SJSA1 (cell line): Measurements from ENCODE around the gene RETREG1. TPM values are rescaled to one million over a fixed set of nuclear protein-coding genes. Genes with fewer than 3 reads are reported as not detected.

Source experiments
- DNase-seq, 2 experiments: peaks; one replicate each; pipeline ENCODE4 v3.0.0-alpha.2; 2015 to 2020; ENCODE audit warnings: low spot score in 2 of 2, low read depth in 1 of 2
- H3K27ac ChIP-seq: fragments of 250-450 bp; sonication (Bioruptor Pico); 2 replicates; pipeline ENCODE4 v1.5.1; 2020; ENCODE audit warnings: mild to moderate bottlenecking, moderate library complexity
- H3K27me3 ChIP-seq: fragments of 250-450 bp; sonication (Bioruptor Pico); replicated peaks from 2 replicates; pipeline ENCODE4 v1.5.1; 2020; ENCODE audit warnings: mild to moderate bottlenecking, moderate library complexity
- H3K36me3 ChIP-seq: fragments of 250-450 bp; sonication (Bioruptor Pico); 2 replicates; pipeline ENCODE4 v1.5.1; 2020; ENCODE audit warnings: mild to moderate bottlenecking
- H3K4me1 ChIP-seq: fragments of 250-450 bp; sonication (Bioruptor Pico); replicated peaks from 2 replicates; pipeline ENCODE4 v1.6.1; 2021; ENCODE audit warnings: mild to moderate bottlenecking
- H3K4me3 ChIP-seq: fragments of 250-450 bp; sonication (Bioruptor Pico); 2 replicates; pipeline ENCODE4 v1.5.1; 2020; ENCODE audit warnings: mild to moderate bottlenecking
- H3K9me3 ChIP-seq: fragments of 250-450 bp; sonication (Bioruptor Pico); replicated peaks from 2 replicates; pipeline ENCODE4 v1.5.1; 2020; ENCODE audit warnings: mild to moderate bottlenecking
- total RNA-seq: library from RNA; depleted of rRNA; stranded (reverse); fragments of >200 nt; shearing (Covaris generic); gene quantifications from 2 replicates; pipeline ENCODE4 v1.2.3, GENCODE V29; 2014

The RETREG1 gene
- total RNA-seq, 1 experiment from 2014 or later = 0.26 TPM

DNA sequence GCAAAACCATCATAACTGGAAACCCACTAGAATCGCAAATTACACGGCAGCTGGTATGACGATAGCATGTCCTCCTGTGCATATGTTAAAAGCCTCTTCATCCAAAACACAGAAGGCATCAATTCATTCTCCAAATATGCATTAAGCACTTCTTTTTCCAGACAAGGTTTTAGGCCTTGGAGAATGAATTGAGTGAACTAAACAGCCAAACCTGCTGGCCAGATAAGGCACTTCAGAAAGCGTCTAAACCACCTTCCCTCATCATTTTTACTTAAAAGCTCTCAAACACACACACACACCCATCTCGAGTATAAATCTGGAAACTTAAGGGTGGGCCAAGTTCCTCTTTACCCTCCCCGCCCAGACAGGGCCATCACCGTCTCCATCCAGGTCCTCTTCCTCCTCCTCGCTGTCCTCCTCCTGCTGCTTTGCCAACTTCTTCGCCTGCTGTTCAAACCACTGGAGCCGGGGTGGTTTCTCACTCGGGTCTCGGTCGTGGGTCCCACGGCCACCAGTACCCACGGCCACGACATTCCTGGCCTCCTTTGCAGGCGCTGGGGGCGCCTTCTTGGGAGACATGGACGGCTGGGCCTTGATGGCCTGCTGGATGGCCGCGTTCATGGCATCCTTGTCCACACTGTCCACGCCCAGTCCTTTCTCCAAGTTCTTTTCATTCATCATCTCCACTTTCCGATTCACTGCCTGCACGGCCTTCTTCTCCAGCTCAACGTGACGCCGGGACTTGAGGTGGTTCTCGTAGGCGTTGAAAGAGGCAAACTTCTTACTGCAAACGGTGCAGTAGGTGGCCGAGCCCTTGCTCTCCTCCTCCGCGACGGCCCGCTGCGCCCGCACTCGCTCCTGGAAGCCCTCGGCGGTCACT, 151.9 kb downstream of the RETREG1 start:
- peaks cover 57% of the 10 kb centered on the region for H3K36me3 ChIP-seq
- H3K27ac ChIP-seq = peak overlapping the region; percentile 48; the same call in 1 of the 2 replicates
- H3K27me3 ChIP-seq = no peaks in the 10 kb centered on the region
- peak overlapping the region; percentile 78 for H3K4me3 ChIP-seq
- H3K9me3 ChIP-seq = no peaks in the 10 kb centered on the region
- no peak for DNase-seq
- H3K4me1 ChIP-seq = peaks cover 42% of the 10 kb centered on the region

DNA sequence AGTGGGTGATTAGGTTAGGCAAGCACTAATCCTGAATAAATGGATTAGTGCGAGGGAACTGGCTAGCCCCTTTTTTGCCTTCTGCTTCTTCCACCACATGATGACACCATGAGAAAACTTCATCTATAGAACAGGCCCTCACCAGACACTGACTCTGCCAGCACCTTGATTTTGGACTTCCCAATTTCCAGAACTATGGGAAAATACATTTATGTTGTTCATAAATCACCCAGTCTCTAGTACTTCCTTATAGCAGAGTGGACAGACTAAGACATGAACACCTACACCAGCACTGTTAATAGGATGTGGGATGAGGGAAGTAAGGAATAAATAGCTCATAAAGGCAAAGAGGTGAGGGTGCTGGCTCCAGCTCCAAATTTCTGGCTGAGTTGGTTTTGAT, 152.6 kb downstream of the RETREG1 start:
- Histone ChIP-seq H3K4me3 (peak overlapping the region; percentile 78), H3K4me1 (peaks cover 42% of the 10 kb centered on the region), H3K36me3 (peaks cover 64% of the 10 kb centered on the region), H3K27ac (no peak overlapping the region), H3K9me3 (no peaks in the 10 kb centered on the region), H3K27me3 (no peaks in the 10 kb centered on the region)
- DNase-seq = no peak

DNA sequence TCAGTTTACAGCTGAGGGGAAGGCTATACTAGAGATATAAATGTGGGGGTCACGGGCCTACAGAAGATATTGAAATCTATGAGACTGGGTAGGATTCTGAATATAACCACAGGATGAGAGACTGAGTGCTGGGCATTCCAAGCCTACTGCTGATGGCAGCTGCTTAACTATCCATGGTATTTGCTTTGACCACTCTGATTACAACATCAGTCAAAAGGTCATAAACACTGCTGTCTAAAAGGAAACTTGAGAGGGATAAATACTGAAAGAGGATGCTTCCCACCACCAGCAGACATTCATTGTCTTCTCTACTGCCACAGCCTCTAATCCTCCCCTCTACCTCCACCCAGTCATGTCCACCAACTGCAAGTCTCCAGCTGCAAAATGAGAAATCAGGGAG, 155.0 kb downstream of the RETREG1 start:
- DNase-seq = peak in 1 of 2 experiments; percentile 68
- H3K4me1 ChIP-seq = peaks cover 30% of the 10 kb centered on the region
- H3K9me3 ChIP-seq = no peaks in the 10 kb centered on the region
- peak overlapping the region; percentile 10 for H3K27ac ChIP-seq
- H3K36me3 ChIP-seq = peaks cover 88% of the 10 kb centered on the region
- no peak overlapping the region for H3K4me3 ChIP-seq
- no peaks in the 10 kb centered on the region for H3K27me3 ChIP-seq

DNA sequence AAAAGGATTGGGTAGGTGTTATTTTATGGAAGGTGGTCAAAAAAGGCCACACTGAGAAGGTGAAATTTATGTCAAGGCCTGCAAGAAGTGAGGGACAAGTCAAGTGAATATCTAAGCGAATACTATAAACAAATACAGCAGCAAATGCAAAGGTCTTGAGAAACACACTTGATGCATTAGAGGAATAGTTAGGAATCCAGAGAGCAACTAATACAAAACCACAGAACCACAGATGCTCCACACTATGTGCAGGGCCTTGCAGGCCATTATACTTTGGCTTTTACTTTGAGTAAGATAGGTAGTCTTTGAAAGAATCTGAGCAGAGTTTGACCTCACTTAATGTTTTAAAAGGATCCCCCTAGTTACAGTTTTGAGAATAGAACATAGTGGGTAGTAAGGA, 155.8 kb downstream of the RETREG1 start:
- DNase-seq = no peak
- Histone ChIP-seq H3K9me3 (no peaks in the 10 kb centered on the region), H3K27me3 (no peaks in the 10 kb centered on the region), H3K4me1 (peaks cover 32% of the 10 kb centered on the region), H3K36me3 (peaks cover 96% of the 10 kb centered on the region), H3K4me3 (no peak overlapping the region), H3K27ac (peak overlapping the region; percentile 10)

DNA sequence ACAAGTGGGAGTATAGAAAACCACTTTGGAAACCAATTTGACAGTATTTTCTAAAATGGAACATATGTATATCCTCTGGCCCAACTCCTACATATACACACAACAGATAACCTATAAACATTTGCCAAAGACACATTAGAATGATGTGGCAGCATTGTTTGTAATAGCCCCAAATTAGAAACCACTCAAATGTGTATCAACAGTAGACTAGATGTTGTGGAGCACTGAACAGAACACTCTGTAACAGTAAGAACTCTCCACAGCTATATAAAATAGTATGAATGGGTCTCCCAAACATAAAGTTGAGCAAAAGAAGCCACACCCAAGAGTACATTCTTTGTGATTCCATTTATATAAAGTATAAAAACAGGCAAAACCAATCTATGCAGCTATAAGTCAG, 157.3 kb downstream of the RETREG1 start:
- Histone ChIP-seq H3K36me3 (peaks cover 97% of the 10 kb centered on the region), H3K9me3 (no peaks in the 10 kb centered on the region), H3K4me3 (no peak overlapping the region), H3K27ac (no peak overlapping the region), H3K27me3 (no peaks in the 10 kb centered on the region), H3K4me1 (peaks cover 36% of the 10 kb centered on the region)
- no peak for DNase-seq

DNA sequence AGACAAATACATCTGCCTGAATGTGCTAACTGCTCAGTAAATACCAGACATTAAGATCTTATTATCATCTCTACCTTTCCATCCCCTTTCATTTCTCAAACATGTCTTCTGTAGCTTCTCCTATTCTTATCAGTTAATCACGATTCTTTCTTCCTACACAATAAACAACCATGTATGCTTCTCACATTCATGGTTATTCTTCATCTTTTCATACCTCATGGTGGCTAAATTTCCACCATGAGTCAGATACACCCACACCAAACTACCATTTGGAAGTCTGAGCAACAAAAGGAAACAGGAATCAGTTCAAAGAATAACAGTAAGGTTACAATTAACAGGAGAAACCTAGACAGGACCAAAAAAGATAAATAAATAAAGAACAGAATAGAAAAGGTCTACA, 158.9 kb downstream of the RETREG1 start:
- Histone ChIP-seq H3K27me3 (no peaks in the 10 kb centered on the region), H3K9me3 (no peaks in the 10 kb centered on the region), H3K4me1 (peaks cover 28% of the 10 kb centered on the region), H3K36me3 (peaks cover 92% of the 10 kb centered on the region), H3K27ac (no peak overlapping the region), H3K4me3 (no peak overlapping the region)
- DNase-seq = no peak

DNA sequence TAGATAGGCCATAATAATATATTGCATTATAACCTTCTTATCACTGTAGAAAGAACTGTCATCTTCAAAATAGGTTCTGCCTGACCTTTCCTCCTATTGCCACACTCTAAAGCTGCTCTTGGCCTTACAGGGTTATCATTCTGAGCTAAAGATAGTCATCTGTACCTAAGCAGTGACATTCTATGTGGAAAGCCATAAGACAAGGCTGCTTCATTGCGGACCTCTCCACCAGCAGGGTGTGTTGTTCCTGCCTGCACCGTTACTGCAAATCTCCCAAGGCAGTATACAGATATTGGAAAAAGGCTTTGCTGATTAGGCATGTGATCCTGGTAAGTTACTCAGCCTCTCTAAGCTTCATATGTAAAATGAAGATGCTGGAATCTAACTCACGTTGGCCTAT, 159.3 kb downstream of the RETREG1 start:
- Histone ChIP-seq H3K4me1 (peaks cover 27% of the 10 kb centered on the region), H3K36me3 (peaks cover 92% of the 10 kb centered on the region), H3K27ac (no peak overlapping the region)

DNA sequence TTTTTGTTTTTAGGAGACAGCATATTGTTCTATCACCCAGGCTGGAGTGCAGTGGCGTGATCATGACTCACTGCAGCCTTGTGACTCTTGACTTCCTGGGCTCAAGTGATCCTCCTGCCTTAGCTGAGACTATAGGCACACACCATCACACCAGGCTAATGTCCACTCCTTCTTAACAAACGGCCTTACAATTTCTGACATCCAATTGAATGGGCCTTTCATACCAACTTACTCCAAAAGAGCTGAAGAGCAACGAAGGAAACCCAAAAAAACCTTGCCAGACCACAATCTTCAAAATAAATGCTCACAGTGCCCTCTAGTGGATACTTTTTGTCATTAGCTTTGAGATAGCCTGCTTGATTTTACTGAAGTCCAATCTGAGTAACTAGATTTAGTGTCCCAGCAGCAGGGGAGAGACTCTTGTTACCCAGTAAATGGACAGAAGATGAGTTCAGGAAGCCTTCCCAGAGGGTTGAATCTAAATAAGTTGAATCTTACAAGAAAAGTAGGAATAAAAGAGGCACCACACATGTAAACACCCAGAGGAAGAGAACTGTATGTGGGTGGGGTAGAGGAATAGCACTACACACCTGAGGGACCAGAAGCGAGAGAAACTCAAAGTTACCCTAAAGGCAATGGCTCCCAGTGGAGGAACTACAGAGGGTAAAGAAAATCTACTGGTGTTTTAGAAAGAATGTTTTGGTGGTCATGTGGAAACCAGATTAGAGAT, 160.5 kb downstream of the RETREG1 start:
- Histone ChIP-seq H3K27ac (peak overlapping the region; percentile 16), H3K27me3 (no peaks in the 10 kb centered on the region), H3K9me3 (no peaks in the 10 kb centered on the region), H3K4me3 (no peak overlapping the region), H3K36me3 (peaks cover 92% of the 10 kb centered on the region), H3K4me1 (peaks cover 15% of the 10 kb centered on the region)
- peak; percentile 59 to 83 for DNase-seq

More for the DNA sequence above, 159.3 kb downstream of the RETREG1 start:
- Histone ChIP-seq H3K4me3 (no peak overlapping the region), H3K27me3 (no peaks in the 10 kb centered on the region), H3K9me3 (no peaks in the 10 kb centered on the region)
- no peak for DNase-seq

DNA sequence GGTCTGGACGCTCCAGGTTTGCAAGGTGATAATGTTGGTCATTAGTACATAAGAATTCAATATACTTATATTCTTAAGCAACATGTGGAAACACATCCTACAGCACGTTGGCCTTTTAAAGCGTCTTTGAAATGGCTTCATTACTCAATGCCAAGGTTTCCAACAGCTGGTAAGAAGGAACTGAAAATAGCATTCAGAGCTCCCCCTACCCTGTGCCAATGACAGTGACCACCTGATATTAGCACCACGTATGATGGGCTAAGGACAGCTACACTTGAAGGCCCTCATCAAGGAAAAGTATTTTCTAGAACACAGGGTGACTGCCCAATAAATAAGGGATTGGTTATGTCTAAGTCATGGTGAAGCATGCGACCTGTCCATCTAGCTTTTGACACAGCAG, 161.1 kb downstream of the RETREG1 start:
- no peak for DNase-seq
- Histone ChIP-seq H3K4me1 (peaks cover 12% of the 10 kb centered on the region), H3K27me3 (no peaks in the 10 kb centered on the region), H3K36me3 (peaks cover 92% of the 10 kb centered on the region), H3K4me3 (no peak overlapping the region), H3K9me3 (no peaks in the 10 kb centered on the region), H3K27ac (peak overlapping the region; percentile 16; the same call in 1 of the 2 replicates)

DNA sequence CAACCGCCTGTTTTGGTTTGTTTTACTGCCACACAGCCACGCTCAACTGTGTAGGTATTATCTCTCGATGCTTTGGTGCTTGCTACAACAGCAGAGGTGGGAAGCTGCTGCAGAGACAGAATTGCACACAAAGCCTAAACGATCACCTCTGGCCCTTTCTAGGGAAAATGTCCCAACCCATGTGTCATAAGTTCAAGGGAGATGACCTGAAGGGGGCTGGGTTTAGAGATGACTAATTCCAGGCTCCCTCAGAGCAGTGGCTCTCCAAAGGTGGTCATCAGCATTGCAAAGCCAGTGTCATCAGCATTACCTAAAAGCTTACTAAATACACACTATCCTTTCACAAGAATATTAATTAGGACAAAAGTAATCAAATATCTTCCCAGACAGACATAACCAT, 162.1 kb downstream of the RETREG1 start:
- H3K4me3 ChIP-seq = no peak overlapping the region
- peaks cover 92% of the 10 kb centered on the region for H3K36me3 ChIP-seq
- no peaks in the 10 kb centered on the region for H3K27me3 ChIP-seq
- peaks cover 12% of the 10 kb centered on the region for H3K4me1 ChIP-seq
- H3K9me3 ChIP-seq = no peaks in the 10 kb centered on the region
- H3K27ac ChIP-seq = no peak overlapping the region
- DNase-seq = no peak

DNA sequence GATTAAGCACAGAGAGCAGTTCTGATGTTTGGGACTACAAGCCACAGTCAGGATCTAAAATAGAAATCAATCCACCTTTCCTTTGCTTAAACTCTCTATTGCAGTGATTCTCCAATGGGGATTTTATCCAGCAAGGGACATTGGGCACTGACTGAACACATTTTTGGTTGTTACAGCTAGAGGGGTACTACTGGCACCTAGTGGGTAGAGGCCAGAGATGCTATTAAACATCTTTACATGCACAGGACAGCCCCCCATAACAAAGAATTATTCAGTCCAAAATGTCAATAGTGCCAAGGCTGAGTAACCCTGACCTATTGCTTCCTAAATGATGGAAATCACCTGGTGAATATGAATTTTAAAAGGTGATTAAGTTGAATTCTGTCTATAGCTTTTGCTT, 163.2 kb downstream of the RETREG1 start:
- Histone ChIP-seq H3K27me3 (no peaks in the 10 kb centered on the region), H3K36me3 (peaks cover 92% of the 10 kb centered on the region), H3K27ac (no peak overlapping the region), H3K9me3 (no peaks in the 10 kb centered on the region), H3K4me1 (peaks cover 12% of the 10 kb centered on the region), H3K4me3 (no peak overlapping the region)
- DNase-seq = no peak

DNA sequence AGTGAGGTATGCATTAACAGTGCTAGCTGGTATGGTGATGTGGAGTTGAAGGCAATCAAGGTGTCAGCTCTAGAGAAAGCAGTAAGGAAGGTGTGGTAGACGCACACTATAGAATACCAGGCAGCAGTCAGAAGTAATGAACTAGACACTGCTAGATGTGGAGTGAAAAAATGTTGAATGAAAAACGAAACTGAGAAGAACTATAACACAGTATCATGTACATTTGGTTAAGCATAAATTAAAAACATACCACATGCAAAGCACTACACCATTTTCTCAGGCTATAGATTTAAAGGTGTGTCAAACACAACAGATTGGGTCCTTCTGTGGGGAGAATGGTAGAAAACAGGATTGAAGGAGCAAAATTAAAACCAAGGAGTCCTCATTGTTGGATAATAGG, 166.6 kb downstream of the RETREG1 start:
- Histone ChIP-seq H3K27ac (no peak overlapping the region), H3K4me1 (no peaks in the 10 kb centered on the region), H3K27me3 (no peaks in the 10 kb centered on the region), H3K36me3 (peaks cover 81% of the 10 kb centered on the region), H3K9me3 (no peaks in the 10 kb centered on the region), H3K4me3 (no peak overlapping the region)
- DNase-seq = no peak

DNA sequence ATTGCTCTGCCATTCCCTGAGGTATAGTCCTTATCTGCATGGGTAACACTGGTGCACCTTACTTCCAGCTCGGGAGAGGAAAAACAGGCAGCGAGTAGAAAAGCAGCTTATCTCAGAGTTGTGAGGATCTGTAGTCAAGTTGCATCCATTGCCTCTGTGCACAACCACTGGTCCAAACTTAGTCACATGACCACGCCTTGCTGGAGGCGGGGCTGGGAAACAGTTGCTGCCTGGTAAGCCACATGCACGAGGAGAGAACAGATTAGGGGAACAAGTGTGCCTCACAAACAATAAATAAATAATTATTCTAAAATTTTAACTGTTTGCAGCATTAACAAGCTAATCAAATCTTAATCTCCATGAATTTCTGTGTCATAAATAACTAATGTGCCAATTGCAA, 169.8 kb downstream of the RETREG1 start:
- Histone ChIP-seq H3K9me3 (no peaks in the 10 kb centered on the region), H3K36me3 (peaks cover 57% of the 10 kb centered on the region), H3K4me3 (no peak overlapping the region), H3K27me3 (no peaks in the 10 kb centered on the region), H3K4me1 (no peaks in the 10 kb centered on the region), H3K27ac (no peak overlapping the region)
- no peak for DNase-seq

DNA sequence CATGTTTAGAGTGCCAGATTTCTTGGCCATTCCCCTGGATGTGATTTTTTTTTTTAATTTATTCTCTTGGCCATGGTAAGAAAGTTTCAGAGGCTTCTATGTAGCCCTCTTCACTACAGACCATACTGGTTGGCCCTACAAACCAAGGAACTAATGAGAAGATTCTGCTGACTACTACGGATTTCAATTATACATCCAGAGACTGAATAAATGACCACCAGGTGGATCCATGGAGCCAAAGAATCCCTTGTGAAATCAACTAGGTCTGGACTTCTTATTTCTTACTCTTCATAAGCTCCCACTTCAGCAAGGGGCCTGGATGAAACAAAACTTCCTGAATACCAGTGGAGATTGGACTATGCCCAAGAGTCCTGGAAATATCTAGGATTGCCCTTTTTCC, 178.8 kb downstream of the RETREG1 start:
- H3K27me3 ChIP-seq = peaks cover 10% of the 10 kb centered on the region
- no peak overlapping the region for H3K4me3 ChIP-seq
- H3K27ac ChIP-seq = no peak overlapping the region
- no peaks in the 10 kb centered on the region for H3K36me3 ChIP-seq
- DNase-seq = no peak
- H3K9me3 ChIP-seq = no peaks in the 10 kb centered on the region
- no peaks in the 10 kb centered on the region for H3K4me1 ChIP-seq
